Measurements from ENCODE around the gene ZCCHC2. TPM values are rescaled to one million over a fixed set of nuclear protein-coding genes. Genes with fewer than 3 reads are reported as not detected.

The ZCCHC2 gene
- polyA plus RNA-seq, 2 of the 4 experiments (the other 2 are of a cell fraction), result 7.6 to 12.5 TPM

DNA sequence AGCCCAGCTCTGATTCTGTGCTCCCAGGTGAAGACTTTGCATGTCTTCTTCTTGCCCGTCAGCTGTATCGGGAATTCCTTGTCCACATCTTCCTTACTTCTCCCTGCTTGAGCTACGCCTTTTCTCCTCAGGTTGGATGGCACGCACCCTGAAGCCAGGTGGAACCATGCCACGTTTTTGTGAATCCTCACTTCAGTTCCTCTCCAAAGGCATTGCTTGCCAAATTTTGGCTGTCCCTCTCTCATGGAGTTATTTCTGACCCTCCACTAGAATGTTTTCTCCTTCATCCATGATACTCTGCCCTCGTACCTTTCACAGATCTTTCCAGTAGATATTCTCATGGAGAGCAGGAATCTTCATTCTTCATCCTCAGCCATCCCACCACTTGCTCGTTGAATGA, 20.2 kb downstream of the ZCCHC2 start:
- no peak for DNase-seq (ENCODE audit: low read depth in 1 of 2, low spot score in 1 of 2)
- Histone ChIP-seq H3K4me2 (no peak overlapping the region), H3K9me3 (no peaks in the 10 kb centered on the region), H3K27ac (no peak overlapping the region), H3K4me3 (no peak overlapping the region), H3K4me1 (peaks cover 15% of the 10 kb centered on the region; the same call in 2 of the 3 replicates)
- POLR2A ChIA-PET, result no interaction called here
- TF ChIP-seq RAD21 (conservative IDR thresholded peaks at IDR 0.05 in 1 of 2, IDR thresholded peaks at IDR 0.05 in 1 of 2) (no peak), JUN (IDR thresholded peaks at IDR 0.05) (no peak), ATOH8 (CRISPR knock-in tag; IDR thresholded peaks at IDR 0.05; ENCODE audit: low read depth) (no peak), KDM5A (IDR thresholded peaks at IDR 0.05) (no peak), ESRRA (IDR thresholded peaks at IDR 0.05; ENCODE audit: borderline replicate concordance, low read length) (no peak), GATA3 (IDR thresholded peaks at IDR 0.05; ENCODE audit: borderline replicate concordance) (no peak), HDAC2 (IDR thresholded peaks at IDR 0.05) (no peak), USF2 (IDR thresholded peaks at IDR 0.05) (no peak), POLR2AphosphoS2 (conservative IDR thresholded peaks at IDR 0.05; ENCODE audit: low read length) (no peak), E2F6 (IDR thresholded peaks at IDR 0.05; ENCODE audit: borderline replicate concordance, low read depth) (no peak), BHLHE40 (IDR thresholded peaks at IDR 0.05; ENCODE audit: low read depth, low read length) (no peak), RNF2 (IDR thresholded peaks at IDR 0.05; ENCODE audit: borderline replicate concordance, low read depth) (no peak), RFX5 (IDR thresholded peaks at IDR 0.05) (no peak), EHMT2 (IDR thresholded peaks at IDR 0.05; ENCODE audit: low read depth) (no peak), ZFP36 (IDR thresholded peaks at IDR 0.05; ENCODE audit: borderline replicate concordance, partially characterized antibody) (no peak), NFE2L2 (conservative IDR thresholded peaks at IDR 0.05; ENCODE audit: low read length) (no peak), HMGXB4 (CRISPR knock-in tag; IDR thresholded peaks at IDR 0.05; ENCODE audit: borderline replicate concordance) (no peak)
- TF ChIP-seq, protein P1, sequence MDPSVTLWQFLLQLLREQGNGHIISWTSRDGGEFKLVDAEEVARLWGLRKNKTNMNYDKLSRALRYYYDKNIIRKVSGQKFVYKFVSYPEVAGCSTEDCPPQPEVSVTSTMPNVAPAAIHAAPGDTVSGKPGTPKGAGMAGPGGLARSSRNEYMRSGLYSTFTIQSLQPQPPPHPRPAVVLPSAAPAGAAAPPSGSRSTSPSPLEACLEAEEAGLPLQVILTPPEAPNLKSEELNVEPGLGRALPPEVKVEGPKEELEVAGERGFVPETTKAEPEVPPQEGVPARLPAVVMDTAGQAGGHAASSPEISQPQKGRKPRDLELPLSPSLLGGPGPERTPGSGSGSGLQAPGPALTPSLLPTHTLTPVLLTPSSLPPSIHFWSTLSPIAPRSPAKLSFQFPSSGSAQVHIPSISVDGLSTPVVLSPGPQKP (IDR thresholded peaks at IDR 0.05; ENCODE audit: low read depth, low read length), result no peak
- TF ChIP-seq, protein P2, sequence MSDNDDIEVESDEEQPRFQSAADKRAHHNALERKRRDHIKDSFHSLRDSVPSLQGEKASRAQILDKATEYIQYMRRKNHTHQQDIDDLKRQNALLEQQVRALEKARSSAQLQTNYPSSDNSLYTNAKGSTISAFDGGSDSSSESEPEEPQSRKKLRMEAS (IDR thresholded peaks at IDR 0.05), result no peak
- ATAC-seq, result no peak
- CTCF ChIA-PET, result no interaction called here
- 92% methylated on average over 7 of the region's 7 CpGs for WGBS (ENCODE audit: missing lambda C conversion rate)
- FAIRE-seq, result no peak

DNA sequence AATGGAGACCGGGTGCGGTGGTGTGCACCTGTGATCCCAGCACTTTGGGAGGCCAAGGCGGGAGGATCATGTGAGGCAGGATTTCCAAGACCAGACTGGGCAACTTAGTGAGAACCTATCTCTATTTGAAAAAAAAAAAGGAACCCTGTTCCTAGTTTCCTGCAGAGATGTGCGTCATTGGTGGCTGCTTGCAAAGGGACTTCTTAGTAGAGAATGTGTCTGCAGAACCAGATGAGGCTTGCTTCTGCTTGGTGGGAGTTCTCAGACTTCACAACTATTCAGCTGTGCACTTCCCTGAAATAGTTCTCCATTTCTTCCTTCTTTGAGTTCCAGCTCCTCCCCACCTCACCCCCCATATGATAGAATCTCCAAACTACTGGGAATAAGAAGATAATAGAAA, 22.3 kb downstream of the ZCCHC2 start:
- ATAC-seq, result no peak
- Histone ChIP-seq H3K9me3 (no peaks in the 10 kb centered on the region), H3K4me1 (no peaks in the 10 kb centered on the region), H3K4me2 (no peak overlapping the region), H3K4me3 (no peak overlapping the region), H3K27ac (no peak overlapping the region)
- POLR2A ChIA-PET, result no interaction called here
- DNase-seq (ENCODE audit: low read depth in 1 of 2, low spot score in 1 of 2), result no peak
- WGBS (ENCODE audit: missing lambda C conversion rate), result 95% methylated on average over 4 of the region's 4 CpGs
- FAIRE-seq, result no peak
- CTCF ChIA-PET, result no interaction called here
- TF ChIP-seq CEBPB (IDR thresholded peaks at IDR 0.05) (no peak), KDM5A (IDR thresholded peaks at IDR 0.05) (no peak), SMC3 (IDR thresholded peaks at IDR 0.05) (no peak), ESRRA (IDR thresholded peaks at IDR 0.05; ENCODE audit: borderline replicate concordance, low read length) (no peak), HOXB5 (CRISPR knock-in tag; IDR thresholded peaks at IDR 0.05) (no peak), HOXA7 (CRISPR knock-in tag; IDR thresholded peaks at IDR 0.05) (no peak), RNF2 (IDR thresholded peaks at IDR 0.05; ENCODE audit: borderline replicate concordance, low read depth) (no peak), HMGXB4 (CRISPR knock-in tag; IDR thresholded peaks at IDR 0.05; ENCODE audit: borderline replicate concordance) (no peak), USF2 (IDR thresholded peaks at IDR 0.05) (no peak), PHF8 (IDR thresholded peaks at IDR 0.05; ENCODE audit: borderline replicate concordance, low read depth) (no peak), EP300 (IDR thresholded peaks at IDR 0.05) (no peak), ZSCAN20 (CRISPR knock-in tag; IDR thresholded peaks at IDR 0.05) (no peak), MAFK (IDR thresholded peaks at IDR 0.05; ENCODE audit: partially characterized antibody) (no peak), RAD21 (conservative IDR thresholded peaks at IDR 0.05 in 1 of 2, IDR thresholded peaks at IDR 0.05 in 1 of 2) (no peak), HEYL (CRISPR knock-in tag; IDR thresholded peaks at IDR 0.05) (no peak), NPAS2 (CRISPR knock-in tag; IDR thresholded peaks at IDR 0.05; ENCODE audit: borderline replicate concordance) (no peak), POLR2AphosphoS2 (conservative IDR thresholded peaks at IDR 0.05; ENCODE audit: low read length) (no peak), FOSB (CRISPR knock-in tag; IDR thresholded peaks at IDR 0.05) (no peak)
